Loucy (cell line): ENCODE results near the gene MED13L.

Experiments
- EZH2phosphoT487 ChIP-seq: fragments of 200-600 bp; IDR thresholded peaks from 2 replicates; pipeline ENCODE4 v1.6.1; 2018; ENCODE audit warnings: antibody characterized with exemption, mild to moderate bottlenecking, moderate library complexity, borderline replicate concordance
- TF ChIP-seq, protein P1 (sequence below): fragments of 200-600 bp; sonication (generic); conservative IDR thresholded peaks from 2 replicates; pipeline ENCODE4 v1.5.1; 2014; ENCODE audit warnings: mild to moderate bottlenecking, antibody characterized with exemption, low read length

DNA sequence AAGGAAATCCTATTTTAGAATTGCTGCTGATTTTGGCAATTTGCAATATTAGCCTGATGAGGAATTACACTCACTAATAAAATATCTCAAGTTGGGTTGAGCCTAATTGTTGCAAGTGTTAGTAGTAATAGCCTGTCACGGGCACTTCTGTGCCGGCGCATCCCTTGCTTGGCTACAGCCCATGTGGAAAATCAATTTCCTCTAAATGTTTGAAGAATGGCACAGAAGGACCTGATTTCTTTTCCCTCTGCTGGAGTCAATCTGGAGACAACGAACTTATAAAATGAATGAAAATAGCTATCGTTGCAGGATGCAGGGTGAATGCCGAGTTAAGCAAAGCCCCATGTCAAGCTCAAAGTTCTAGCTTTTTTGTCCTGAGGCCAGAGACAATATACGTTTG is 31.2 kb upstream of the MED13L start:
- TF ChIP-seq, protein P1, sequence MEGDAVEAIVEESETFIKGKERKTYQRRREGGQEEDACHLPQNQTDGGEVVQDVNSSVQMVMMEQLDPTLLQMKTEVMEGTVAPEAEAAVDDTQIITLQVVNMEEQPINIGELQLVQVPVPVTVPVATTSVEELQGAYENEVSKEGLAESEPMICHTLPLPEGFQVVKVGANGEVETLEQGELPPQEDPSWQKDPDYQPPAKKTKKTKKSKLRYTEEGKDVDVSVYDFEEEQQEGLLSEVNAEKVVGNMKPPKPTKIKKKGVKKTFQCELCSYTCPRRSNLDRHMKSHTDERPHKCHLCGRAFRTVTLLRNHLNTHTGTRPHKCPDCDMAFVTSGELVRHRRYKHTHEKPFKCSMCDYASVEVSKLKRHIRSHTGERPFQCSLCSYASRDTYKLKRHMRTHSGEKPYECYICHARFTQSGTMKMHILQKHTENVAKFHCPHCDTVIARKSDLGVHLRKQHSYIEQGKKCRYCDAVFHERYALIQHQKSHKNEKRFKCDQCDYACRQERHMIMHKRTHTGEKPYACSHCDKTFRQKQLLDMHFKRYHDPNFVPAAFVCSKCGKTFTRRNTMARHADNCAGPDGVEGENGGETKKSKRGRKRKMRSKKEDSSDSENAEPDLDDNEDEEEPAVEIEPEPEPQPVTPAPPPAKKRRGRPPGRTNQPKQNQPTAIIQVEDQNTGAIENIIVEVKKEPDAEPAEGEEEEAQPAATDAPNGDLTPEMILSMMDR, result no peak
- TF ChIP-seq EZH2phosphoT487, result no peak
